Measurements from ENCODE around the gene ATRIP. TPM values are rescaled to one million over a fixed set of nuclear protein-coding genes. Genes with fewer than 3 reads are reported as not detected.

ATRIP gene
- total RNA-seq, 1 experiment from 2014 or later: 11.9 TPM

DNA sequence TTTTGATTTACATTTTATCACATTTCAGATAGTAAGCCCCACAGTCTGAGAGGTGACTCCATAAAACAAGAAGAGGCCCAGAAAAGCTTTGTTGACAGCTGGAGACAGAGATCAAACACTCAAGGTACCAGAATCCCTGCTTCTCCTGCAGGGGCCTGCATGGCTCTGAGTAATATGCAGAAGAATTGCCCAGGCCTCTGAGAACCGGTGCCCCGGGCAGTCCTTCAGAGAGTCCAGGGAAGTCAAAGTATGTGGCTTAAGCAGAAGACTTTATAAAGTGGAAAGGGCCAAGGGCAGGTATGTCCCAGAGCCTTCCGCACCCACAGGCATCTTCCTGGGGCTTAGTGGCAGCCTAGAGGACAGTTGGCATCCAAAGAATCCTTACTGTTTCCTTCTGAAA, 12.8 kb downstream of the ATRIP start:
- no peaks in the 10 kb centered on the region for H3K27me3 ChIP-seq (ENCODE audit: control insufficient read depth, insufficient read depth, low read length)
- no peak overlapping the region for H3K4me3 ChIP-seq (ENCODE audit: low read depth in 2 of 2, low read length in 2 of 2)
- TF ChIP-seq, protein P1, sequence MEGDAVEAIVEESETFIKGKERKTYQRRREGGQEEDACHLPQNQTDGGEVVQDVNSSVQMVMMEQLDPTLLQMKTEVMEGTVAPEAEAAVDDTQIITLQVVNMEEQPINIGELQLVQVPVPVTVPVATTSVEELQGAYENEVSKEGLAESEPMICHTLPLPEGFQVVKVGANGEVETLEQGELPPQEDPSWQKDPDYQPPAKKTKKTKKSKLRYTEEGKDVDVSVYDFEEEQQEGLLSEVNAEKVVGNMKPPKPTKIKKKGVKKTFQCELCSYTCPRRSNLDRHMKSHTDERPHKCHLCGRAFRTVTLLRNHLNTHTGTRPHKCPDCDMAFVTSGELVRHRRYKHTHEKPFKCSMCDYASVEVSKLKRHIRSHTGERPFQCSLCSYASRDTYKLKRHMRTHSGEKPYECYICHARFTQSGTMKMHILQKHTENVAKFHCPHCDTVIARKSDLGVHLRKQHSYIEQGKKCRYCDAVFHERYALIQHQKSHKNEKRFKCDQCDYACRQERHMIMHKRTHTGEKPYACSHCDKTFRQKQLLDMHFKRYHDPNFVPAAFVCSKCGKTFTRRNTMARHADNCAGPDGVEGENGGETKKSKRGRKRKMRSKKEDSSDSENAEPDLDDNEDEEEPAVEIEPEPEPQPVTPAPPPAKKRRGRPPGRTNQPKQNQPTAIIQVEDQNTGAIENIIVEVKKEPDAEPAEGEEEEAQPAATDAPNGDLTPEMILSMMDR (IDR thresholded peaks at IDR 0.05): no peak
- TF ChIP-seq SIN3A (IDR thresholded peaks at IDR 0.05; ENCODE audit: borderline replicate concordance, insufficient read depth, low read depth, low read length): no peak
- no peak for TF ChIP-seq TCF7L2 (IDR thresholded peaks at IDR 0.05; ENCODE audit: low read depth, low read length)
- TF ChIP-seq POLR2AphosphoS5 (IDR thresholded peaks at IDR 0.05; ENCODE audit: low read depth, low read length): no peak
- TF ChIP-seq REST (IDR thresholded peaks at IDR 0.05; ENCODE audit: insufficient read depth in 1 of 2, low read depth in 2 of 2, low read length in 1 of 2): no peak
- H3K9me3 ChIP-seq (ENCODE audit: control insufficient read depth, insufficient read depth, low read depth, low read length): no peaks in the 10 kb centered on the region
- BruUV-seq (replicated peaks): no TSS peak
- CTCF ChIA-PET: no interaction called here
- no peaks in the 10 kb centered on the region for H3K4me1 ChIP-seq (ENCODE audit: control insufficient read depth, insufficient read depth, low read length)
- H3K27ac ChIP-seq (ENCODE audit: low read length): no peak overlapping the region
- H3K36me3 ChIP-seq (ENCODE audit: control insufficient read depth, insufficient read depth, low read length): peaks cover 5% of the 10 kb centered on the region
- POLR2A ChIA-PET: no interaction called here
- in situ Hi-C loops (cut with HindIII; ENCODE audit: low pct_unique_long_range_greater_than_20kb, low sequenced_read_pairs): no loop called here
- ATAC-seq: no peak
- intact Hi-C loops (cut with micrococcal nuclease; ENCODE audit: unreplicated experiment): no loop called here
- DNase-seq (ENCODE audit: low read depth, low spot score): no peak

GRCh38 chr3:48459773-48460516, 13.4 kb downstream of the ATRIP start:
- Histone ChIP-seq H3K9me3 (ENCODE audit: control insufficient read depth, insufficient read depth, low read depth, low read length) (no peaks in the 10 kb centered on the region), H3K27ac (ENCODE audit: low read length) (no peak overlapping the region), H3K36me3 (ENCODE audit: control insufficient read depth, insufficient read depth, low read length) (peaks cover 2% of the 10 kb centered on the region; the same call in 1 of the 2 replicates), H3K4me1 (ENCODE audit: control insufficient read depth, insufficient read depth, low read length) (peaks cover under 1% of the 10 kb centered on the region; the same call in 1 of the 2 replicates), H3K4me3 (ENCODE audit: low read depth in 2 of 2, low read length in 2 of 2) (no peak overlapping the region), H3K27me3 (ENCODE audit: control insufficient read depth, insufficient read depth, low read length) (no peaks in the 10 kb centered on the region)
- ATAC-seq (no peak), DNase-seq (ENCODE audit: low read depth, low spot score) (no peak)
- no TSS peak for BruUV-seq (replicated peaks)
- in situ Hi-C loops (cut with HindIII; ENCODE audit: low pct_unique_long_range_greater_than_20kb, low sequenced_read_pairs): no loop called here
- CTCF ChIA-PET: no interaction called here
- TF ChIP-seq SIN3A (IDR thresholded peaks at IDR 0.05; ENCODE audit: borderline replicate concordance, insufficient read depth, low read depth, low read length): no peak
- TF ChIP-seq POLR2AphosphoS5 (IDR thresholded peaks at IDR 0.05; ENCODE audit: low read depth, low read length): no peak
- TF ChIP-seq, protein P1 (IDR thresholded peaks at IDR 0.05): no peak
- no peak for TF ChIP-seq TCF7L2 (IDR thresholded peaks at IDR 0.05; ENCODE audit: low read depth, low read length)
- no peak for TF ChIP-seq REST (IDR thresholded peaks at IDR 0.05; ENCODE audit: insufficient read depth in 1 of 2, low read depth in 2 of 2, low read length in 1 of 2)
- intact Hi-C loops (cut with micrococcal nuclease; ENCODE audit: unreplicated experiment): no loop called here
- POLR2A ChIA-PET: no interaction called here

Data from Panc1 (cell line).